Ascending aorta (tissue), 2 donors: ENCODE measurements around the gene SDHA. TPM values are rescaled to one million over a fixed set of nuclear protein-coding genes. Genes with fewer than 3 reads are reported as not detected.
"Not testable (repeated sequence)": the region's sequence is repeated elsewhere in the genome, so short reads cannot be mapped to it uniquely, and the experiment has no call there.

Experiments
- DNase-seq, 2 donors: peaks; one replicate each; pipeline ENCODE4 v3.0.0-alpha.2; 2019; ENCODE audit warnings: low spot score in 2 of 2
- H3K27ac ChIP-seq, 2 donors: fragments of 200-600 bp; sonication (generic); one replicate each; pipeline ENCODE4 v1.5.1; 2016 to 2017; ENCODE audit warnings: mild to moderate bottlenecking in 1 of 2
- H3K27me3 ChIP-seq: fragments of 200-600 bp; sonication (generic); one replicate; pipeline ENCODE4 v1.5.1; 2017
- H3K36me3 ChIP-seq, 2 donors: fragments of 200-600 bp; sonication (generic); one replicate each; pipeline ENCODE4 v1.5.1; 2016
- H3K4me1 ChIP-seq, 2 donors: fragments of 200-600 bp; sonication (generic); one replicate each; pipeline ENCODE4 v1.5.1; 2016 to 2017; ENCODE audit warnings: mild to moderate bottlenecking in 1 of 2
- H3K4me3 ChIP-seq, 2 donors: fragments of 200-600 bp; sonication (generic); one replicate each; pipeline ENCODE4 v1.5.1; 2016 to 2017; ENCODE audit warnings: mild to moderate bottlenecking in 1 of 2
- H3K9me3 ChIP-seq, 2 donors: fragments of 200-600 bp; sonication (generic); one replicate each; pipeline ENCODE4 v1.5.1; 2016
- intact Hi-C: fragments of 100-400 bp; cut with DNase I; formaldehyde crosslinking; loops from one replicate; pipeline ENCODE4 v1.15.1; 2023
- total RNA-seq: library from RNA; depleted of rRNA; stranded (reverse); fragments of >200 nt; gene quantifications from one replicate; pipeline ENCODE4 v1.1.0, GENCODE V29; 2016
- TF ChIP-seq, protein P1 (sequence below), 3 experiments: fragments of 200-600 bp in 2 of 3; fragments of 450-650 bp in 1 of 3; sonication (generic) in 2 of 3; IDR thresholded peaks; one replicate each; pipeline ENCODE4 v1.5.1; 2016 to 2019; ENCODE audit warnings: antibody characterized with exemption in 3 of 3, mild to moderate bottlenecking in 1 of 3, moderate library complexity in 1 of 3

The SDHA gene
- total RNA-seq, 1 donor from 2014 or later, result 41.1 TPM

DNA sequence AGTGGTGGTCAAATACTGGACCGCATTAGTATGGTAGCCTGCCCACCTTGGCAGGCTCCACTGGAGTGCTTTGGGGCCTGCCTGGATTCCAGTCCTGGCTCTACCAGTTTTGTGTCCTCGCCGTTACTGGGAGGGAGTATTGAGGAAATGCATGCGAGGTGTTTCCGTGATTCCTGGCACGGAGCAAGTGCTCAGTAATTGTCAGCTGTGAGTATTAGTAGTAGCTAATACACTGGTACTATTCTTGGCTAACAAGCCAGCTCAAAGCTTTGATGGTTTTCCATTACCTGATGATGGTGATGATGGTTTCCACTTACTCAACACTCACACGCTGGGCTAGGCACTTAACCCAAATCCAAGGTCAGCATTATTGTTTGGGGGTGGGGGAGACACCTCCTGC, 56.2 kb downstream of the SDHA start:
- intact Hi-C loops, result loop anchor here (5.0 to 10.0 kb wide), 3 partner anchors 170 to 1358 kb away; partner anchors contain the start of genes CLPTM1L and EXOC3
- DNase-seq, H3K27ac ChIP-seq, H3K4me1 ChIP-seq, H3K36me3 ChIP-seq, H3K9me3 ChIP-seq, H3K4me3 ChIP-seq, H3K27me3 ChIP-seq: not testable (repeated sequence)

DNA sequence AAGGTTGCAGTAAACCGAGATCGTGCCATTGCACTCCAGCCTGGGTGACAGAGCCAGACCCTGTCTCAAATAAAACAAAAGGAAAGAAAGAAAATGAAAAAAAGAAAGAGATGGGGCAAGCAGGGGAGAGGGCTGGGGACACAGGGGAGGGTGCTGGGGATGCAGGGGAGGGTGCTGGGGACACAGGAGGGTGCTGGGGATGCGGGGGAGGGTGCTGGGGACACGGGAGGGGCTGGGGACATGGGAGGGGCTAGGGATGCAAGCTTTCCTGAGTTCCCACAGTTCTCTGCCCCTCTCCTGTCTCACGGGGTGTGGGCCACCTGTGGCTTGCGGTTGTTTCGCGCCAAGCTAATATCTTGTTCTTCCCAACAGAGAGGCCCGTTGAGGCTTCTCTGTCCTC, 60.5 kb downstream of the SDHA start:
- H3K36me3 ChIP-seq, result peaks cover 0 to 8% of the 10 kb centered on the region in 2 donors
- TF ChIP-seq, protein P1, sequence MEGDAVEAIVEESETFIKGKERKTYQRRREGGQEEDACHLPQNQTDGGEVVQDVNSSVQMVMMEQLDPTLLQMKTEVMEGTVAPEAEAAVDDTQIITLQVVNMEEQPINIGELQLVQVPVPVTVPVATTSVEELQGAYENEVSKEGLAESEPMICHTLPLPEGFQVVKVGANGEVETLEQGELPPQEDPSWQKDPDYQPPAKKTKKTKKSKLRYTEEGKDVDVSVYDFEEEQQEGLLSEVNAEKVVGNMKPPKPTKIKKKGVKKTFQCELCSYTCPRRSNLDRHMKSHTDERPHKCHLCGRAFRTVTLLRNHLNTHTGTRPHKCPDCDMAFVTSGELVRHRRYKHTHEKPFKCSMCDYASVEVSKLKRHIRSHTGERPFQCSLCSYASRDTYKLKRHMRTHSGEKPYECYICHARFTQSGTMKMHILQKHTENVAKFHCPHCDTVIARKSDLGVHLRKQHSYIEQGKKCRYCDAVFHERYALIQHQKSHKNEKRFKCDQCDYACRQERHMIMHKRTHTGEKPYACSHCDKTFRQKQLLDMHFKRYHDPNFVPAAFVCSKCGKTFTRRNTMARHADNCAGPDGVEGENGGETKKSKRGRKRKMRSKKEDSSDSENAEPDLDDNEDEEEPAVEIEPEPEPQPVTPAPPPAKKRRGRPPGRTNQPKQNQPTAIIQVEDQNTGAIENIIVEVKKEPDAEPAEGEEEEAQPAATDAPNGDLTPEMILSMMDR (IDR thresholded peaks at IDR 0.05), result no peak
- no peak overlapping the region for H3K27ac ChIP-seq
- intact Hi-C loops, result loop anchor here (10.0 kb wide), 1 partner anchor 166 kb away; the partner anchor contains the start of gene EXOC3
- H3K4me3 ChIP-seq, result no peak overlapping the region
- no peaks in the 10 kb centered on the region for H3K9me3 ChIP-seq
- H3K27me3 ChIP-seq, result no peaks in the 10 kb centered on the region
- DNase-seq, result no peak
- no peaks in the 10 kb centered on the region for H3K4me1 ChIP-seq

DNA sequence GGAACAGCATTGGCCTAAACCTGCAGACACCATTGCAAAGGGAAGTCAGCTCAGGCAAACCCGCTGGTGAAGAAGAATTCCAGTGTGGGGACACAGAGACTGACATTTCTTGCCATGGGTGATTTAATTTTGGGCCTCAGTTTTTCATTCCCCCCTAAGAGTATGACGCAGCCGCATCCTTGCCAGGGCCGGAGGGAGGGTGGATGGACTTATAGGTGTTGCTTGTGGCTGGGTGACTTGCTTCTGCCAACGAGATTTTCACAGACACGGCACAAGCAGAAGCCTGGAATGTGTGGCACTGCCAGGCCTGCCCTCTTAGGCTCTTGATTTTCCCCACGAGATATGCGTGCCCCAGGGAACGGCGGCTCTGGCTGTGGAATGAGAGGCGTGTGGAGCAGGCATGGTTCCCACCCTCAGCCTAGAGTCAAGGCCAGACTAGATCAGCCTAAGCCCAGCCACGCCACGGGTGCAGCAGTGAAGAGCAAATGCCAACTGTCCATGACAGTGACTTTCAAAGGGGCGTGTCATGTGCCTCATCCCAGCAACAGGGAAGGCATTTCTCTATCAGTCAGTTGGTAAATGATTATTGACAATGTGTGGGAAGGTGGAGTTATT, 61.0 kb downstream of the SDHA start:
- not testable (repeated sequence) for H3K27me3 ChIP-seq, H3K4me3 ChIP-seq, H3K9me3 ChIP-seq, DNase-seq, H3K27ac ChIP-seq, H3K4me1 ChIP-seq, H3K36me3 ChIP-seq
- intact Hi-C loops, result loop anchor here (10.0 kb wide), 1 partner anchor 166 kb away; the partner anchor contains the start of gene EXOC3

DNA sequence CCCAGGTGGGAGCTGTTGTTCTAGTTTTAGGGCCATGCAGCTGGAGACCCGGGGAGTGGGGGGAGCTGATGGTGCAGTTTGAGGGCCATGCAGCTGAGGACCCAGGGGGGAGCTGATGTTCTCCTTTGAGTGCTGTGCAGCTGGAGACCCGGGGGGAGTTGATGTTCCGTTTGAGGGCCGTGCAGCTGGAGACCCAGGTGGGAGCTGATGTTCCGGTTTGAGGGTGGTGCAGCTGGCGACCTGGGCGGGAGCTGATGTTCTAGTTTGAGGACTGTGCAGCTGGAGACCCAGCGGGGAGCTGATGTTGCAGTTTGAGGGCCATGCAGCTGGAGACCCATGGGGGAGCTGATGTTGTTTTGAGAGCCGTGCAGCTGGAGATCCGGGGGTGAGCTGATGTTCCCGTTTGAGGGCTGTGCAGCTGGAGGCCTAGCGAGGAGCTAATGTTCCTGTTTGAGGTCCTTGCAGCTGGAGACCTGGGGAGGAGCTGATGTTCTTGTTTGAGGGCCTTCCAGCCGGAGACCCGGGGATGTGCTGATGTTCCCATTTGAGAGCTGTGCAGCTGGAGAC, 68.0 kb downstream of the SDHA start:
- DNase-seq, result no peak

DNA sequence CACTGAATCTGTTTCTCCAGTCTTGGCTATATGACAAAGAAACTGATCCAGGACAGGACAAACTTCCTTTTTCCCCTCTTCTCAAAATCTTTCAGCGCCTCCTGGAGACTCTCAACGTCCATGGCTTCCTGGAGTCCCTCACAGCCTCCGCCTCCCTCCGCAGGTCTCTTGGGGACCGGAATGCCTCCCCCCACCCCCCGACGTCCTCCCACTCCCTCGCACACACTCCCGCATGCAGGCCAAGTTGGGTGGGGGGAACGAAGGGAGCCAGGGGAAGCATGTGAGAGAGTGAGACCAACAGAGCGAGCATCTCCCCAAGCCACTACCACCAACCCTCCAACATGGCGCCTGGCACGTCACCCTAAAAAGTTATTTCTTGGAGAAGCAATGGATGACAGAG, 72.1 kb downstream of the SDHA start:
- intact Hi-C loops, H3K4me3 ChIP-seq, DNase-seq, H3K27me3 ChIP-seq, H3K27ac ChIP-seq, H3K4me1 ChIP-seq, H3K9me3 ChIP-seq: not testable (repeated sequence)
- H3K36me3 ChIP-seq, result peaks cover 12 to 21% of the 10 kb centered on the region in 2 donors

More for the DNA sequence above, 68.0 kb downstream of the SDHA start:
- Histone ChIP-seq H3K36me3 (peaks cover 15 to 21% of the 10 kb centered on the region in 2 donors), H3K4me1 (no peaks in the 10 kb centered on the region), H3K27me3 (no peaks in the 10 kb centered on the region), H3K27ac (no peak overlapping the region), H3K4me3 (no peak overlapping the region), H3K9me3 (no peaks in the 10 kb centered on the region)
- intact Hi-C loops, result no loop called here
- TF ChIP-seq, protein P1 (IDR thresholded peaks at IDR 0.05), result no peak

DNA sequence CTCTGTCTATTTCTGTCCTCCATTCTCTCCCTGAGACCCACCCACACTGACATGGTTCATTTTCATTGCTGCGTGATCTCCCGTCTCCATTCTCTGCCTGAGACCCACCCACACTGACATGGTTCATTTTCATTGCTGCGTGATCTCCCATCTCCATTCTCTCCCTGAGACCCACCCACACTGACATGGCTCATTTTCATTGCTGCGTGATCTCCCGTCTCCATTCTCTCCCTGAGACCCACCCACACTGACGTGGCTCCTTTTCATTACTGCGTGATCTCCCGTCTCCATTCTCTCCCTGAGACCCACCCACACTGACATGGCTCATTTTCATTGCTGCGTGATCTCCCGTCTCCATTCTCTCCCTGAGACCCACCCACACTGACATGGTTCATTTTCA, 73.2 kb downstream of the SDHA start:
- H3K27ac ChIP-seq, H3K9me3 ChIP-seq, intact Hi-C loops, DNase-seq, H3K36me3 ChIP-seq, H3K4me3 ChIP-seq, H3K27me3 ChIP-seq, H3K4me1 ChIP-seq: not testable (repeated sequence)

DNA sequence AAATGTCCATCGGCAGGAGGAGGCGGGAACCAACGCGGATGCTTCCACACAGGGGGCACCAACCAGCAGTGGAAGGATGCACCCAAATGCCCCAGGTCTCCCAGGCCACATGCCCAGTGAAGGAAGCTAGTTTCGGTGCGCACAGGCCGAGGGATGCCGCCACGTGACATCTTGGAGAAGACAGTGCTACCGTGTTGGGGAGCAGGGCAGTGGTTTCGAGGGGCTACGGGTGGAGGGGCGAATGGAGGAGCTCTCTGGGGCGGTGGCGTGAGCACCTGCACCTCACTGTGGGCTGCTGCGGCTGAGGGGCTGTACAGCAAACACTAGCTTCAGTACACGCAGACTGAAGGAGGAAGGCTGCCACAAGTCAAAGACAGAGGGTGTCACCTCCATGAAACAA, 76.7 kb downstream of the SDHA start:
- DNase-seq, H3K9me3 ChIP-seq, H3K27ac ChIP-seq, H3K36me3 ChIP-seq, intact Hi-C loops, H3K4me1 ChIP-seq, H3K4me3 ChIP-seq, H3K27me3 ChIP-seq: not testable (repeated sequence)

DNA sequence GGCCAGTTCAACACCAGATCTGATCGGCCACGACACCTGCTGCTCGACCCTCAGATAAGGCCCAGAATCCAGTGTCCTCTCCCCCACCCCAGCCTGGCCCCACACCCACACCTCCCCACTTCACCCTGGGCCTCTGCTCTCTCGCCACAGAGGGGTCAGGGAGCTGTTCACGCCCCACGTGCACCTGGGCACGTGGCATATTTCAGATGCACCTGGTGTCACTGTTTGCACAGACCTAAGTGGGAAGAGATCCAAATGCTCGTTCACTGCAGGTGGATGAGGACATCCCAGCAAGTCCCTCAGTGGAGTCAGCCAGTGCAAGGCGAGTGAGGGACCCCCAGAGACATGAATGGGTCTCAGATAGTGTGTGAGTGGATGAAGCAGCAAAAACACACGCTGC, 78.1 kb downstream of the SDHA start:
- H3K4me3 ChIP-seq, H3K4me1 ChIP-seq, H3K36me3 ChIP-seq, H3K9me3 ChIP-seq, intact Hi-C loops, H3K27me3 ChIP-seq, H3K27ac ChIP-seq, DNase-seq: not testable (repeated sequence)

DNA sequence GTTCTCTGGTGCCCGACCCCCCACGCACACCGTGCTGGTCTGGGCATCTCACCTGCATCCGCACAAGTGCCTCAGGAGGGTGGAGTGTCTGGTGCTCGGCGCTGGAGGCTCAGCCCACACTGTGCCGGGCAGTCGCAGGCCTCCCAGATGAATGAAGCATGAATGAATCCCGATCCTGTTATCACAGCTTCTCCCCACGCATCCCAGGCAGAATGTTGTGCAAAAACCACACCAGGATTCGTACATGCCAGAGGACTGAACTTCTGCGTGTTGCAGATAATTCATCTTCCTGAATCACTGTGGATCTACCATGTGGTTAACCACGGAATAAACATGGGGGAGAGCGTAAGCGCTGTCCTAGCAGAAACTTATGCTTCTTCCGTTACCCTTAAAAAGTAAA, 78.8 kb downstream of the SDHA start:
- DNase-seq, H3K4me1 ChIP-seq, H3K27me3 ChIP-seq, intact Hi-C loops, H3K4me3 ChIP-seq, H3K27ac ChIP-seq, H3K36me3 ChIP-seq, H3K9me3 ChIP-seq: not testable (repeated sequence)

DNA sequence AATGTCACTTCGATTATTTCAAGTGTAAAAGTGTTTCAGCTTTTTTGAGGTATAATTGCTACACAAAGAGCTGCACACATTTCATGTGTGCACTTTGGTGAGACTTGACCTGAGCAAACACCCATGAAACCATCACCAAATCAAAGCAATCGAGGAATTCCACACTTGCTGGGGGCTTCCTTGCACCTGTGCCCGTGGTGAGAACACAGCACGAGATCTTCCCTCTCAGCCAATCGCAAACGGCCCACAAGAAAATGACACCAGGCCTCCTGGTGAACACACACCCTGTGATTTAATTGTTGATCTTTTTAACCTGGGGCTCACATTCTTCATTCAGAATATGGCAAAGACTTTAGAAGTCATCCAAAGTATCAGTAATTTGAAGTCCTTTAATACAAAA, 79.3 kb downstream of the SDHA start:
- intact Hi-C loops, DNase-seq, H3K4me3 ChIP-seq, H3K4me1 ChIP-seq, H3K36me3 ChIP-seq, H3K9me3 ChIP-seq, H3K27ac ChIP-seq, H3K27me3 ChIP-seq: not testable (repeated sequence)

DNA sequence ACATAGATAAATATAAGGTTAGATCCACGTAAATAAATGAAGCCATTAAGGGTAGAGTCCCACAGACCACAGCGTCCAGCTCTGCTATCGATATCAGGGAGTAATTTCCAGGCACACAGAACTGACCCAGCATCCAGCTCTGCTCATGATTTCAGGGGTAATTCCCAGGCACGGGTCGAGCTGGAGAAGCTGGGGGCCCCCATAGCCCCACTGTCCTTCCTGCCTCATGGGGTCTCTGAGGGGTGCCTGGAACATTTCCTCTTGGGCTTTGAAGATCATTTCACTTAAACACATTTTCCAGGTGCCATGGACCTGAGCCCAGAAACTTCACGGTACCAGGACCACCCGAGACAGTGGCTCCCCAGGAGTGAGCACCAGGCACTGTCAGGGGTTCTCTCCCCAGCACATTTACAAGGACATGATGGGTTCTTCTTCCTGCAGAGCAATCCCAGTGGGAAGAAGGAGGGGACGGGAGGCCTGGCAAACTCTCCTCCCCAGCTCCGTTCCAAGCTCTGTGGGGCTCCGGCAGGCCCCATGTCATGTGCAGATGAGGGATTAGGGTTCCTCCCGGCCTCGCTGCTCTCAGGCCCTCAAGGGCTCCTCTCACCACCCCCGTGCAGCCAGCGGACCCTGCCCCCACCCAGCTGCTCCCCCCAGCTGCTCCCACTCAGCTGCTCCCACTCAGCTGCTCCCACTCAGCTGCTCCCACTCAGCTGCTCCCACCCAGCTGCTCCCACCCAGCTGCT, 80.0 kb downstream of the SDHA start:
- intact Hi-C loops, result not testable (repeated sequence)

More for the DNA sequence above, 80.0 kb downstream of the SDHA start:
- not testable (repeated sequence) for H3K36me3 ChIP-seq, H3K27me3 ChIP-seq, DNase-seq, H3K4me3 ChIP-seq, H3K9me3 ChIP-seq, H3K4me1 ChIP-seq, H3K27ac ChIP-seq
